Activated CD4-positive, alpha-beta T cell treated with anti-CD3 and anti-CD28 coated beads for 24 hours (primary cell): ENCODE measurements around the gene MAEL.

ENCODE experiments used
- DNase-seq, 2 donors: peaks; one replicate each; pipeline ENCODE4 v3.0.0-alpha.2; 2020; ENCODE audit warnings: low read depth in 2 of 2

The MAEL gene

GRCh38 chr1:167054946-167055630 is 66.0 kb downstream of the MAEL start:
- no peak for DNase-seq

- no peak for DNase-seq
These were observed 67.6 kb downstream of the MAEL start for GRCh38 chr1:167056529-167057231.

GRCh38 chr1:167057241-167057688 is 68.2 kb downstream of the MAEL start:
- DNase-seq, result no peak

- peak; percentile 68 to 76 for DNase-seq
These were observed 70.1 kb downstream of the MAEL start for GRCh38 chr1:167059045-167059808.

GRCh38 chr1:167059809-167060107 is 70.7 kb downstream of the MAEL start:
- DNase-seq, result no peak

GRCh38 chr1:167060141-167061072 is 71.3 kb downstream of the MAEL start:
- DNase-seq, result no peak

- no peak for DNase-seq
These were observed 72.0 kb downstream of the MAEL start for GRCh38 chr1:167061073-167061464.

- DNase-seq, result no peak
These were observed 75.5 kb downstream of the MAEL start for GRCh38 chr1:167064621-167065020.

GRCh38 chr1:167065471-167065870 is 76.4 kb downstream of the MAEL start:
- no peak for DNase-seq

GRCh38 chr1:167066333-167067122 is 77.4 kb downstream of the MAEL start:
- DNase-seq, result peak; percentile 78 to 82

- DNase-seq, result no peak
These were observed 78.8 kb downstream of the MAEL start for GRCh38 chr1:167067904-167068303.

- no peak for DNase-seq
These were observed 79.7 kb downstream of the MAEL start for GRCh38 chr1:167068761-167069160.

- DNase-seq, result no peak
These were observed 82.2 kb downstream of the MAEL start for GRCh38 chr1:167071286-167071685.
